ENCODE data around the gene PHGDH. TPM values are rescaled to one million over a fixed set of nuclear protein-coding genes. Genes with fewer than 3 reads are reported as not detected.

PHGDH gene
- total RNA-seq, 4 donors from 2014 or later = 5.5 to 12.7 (median 7.2) TPM

GRCh38 chr1:119766374-119766794 is 54.6 kb downstream of the PHGDH start:
- no peak for TF ChIP-seq CTCF (IDR thresholded peaks at IDR 0.05; ENCODE audit: low read depth)

- no peak for TF ChIP-seq CTCF (IDR thresholded peaks at IDR 0.05; ENCODE audit: low read depth)
Observed at GRCh38 chr1:119767486-119767885, 55.8 kb downstream of the PHGDH start.

GRCh38 chr1:119768778-119769177 is 57.0 kb downstream of the PHGDH start, which contains the start of gene HMGCS2:
TSS of gene HMGCS2 (minus strand) at chr1:119768905. CDS start at chr1:119768844, 61 bp downstream.
- no peak for TF ChIP-seq CTCF (IDR thresholded peaks at IDR 0.05; ENCODE audit: low read depth)

GRCh38 chr1:119771016-119771415 is 59.3 kb downstream of the PHGDH start:
- no peak for TF ChIP-seq CTCF (IDR thresholded peaks at IDR 0.05; ENCODE audit: low read depth)

- TF ChIP-seq CTCF (IDR thresholded peaks at IDR 0.05; ENCODE audit: low read depth) = no peak
Observed at GRCh38 chr1:119771770-119772169, 60.0 kb downstream of the PHGDH start.

GRCh38 chr1:119772298-119772697 is 60.6 kb downstream of the PHGDH start:
- TF ChIP-seq CTCF (IDR thresholded peaks at IDR 0.05; ENCODE audit: low read depth) = no peak

- TF ChIP-seq CTCF (IDR thresholded peaks at IDR 0.05; ENCODE audit: low read depth) = no peak
Observed at GRCh38 chr1:119773711-119774241, 62.0 kb downstream of the PHGDH start.

All from subcutaneous adipose tissue (tissue), 4 donors.